Neural progenitor cell (in vitro differentiated cells): ENCODE data around the gene ESRRB.

ENCODE experiments used
- CTCF ChIP-seq: fragments of 200-600 bp; sonication (generic); IDR thresholded peaks from 2 replicates; pipeline ENCODE4 v1.5.1; 2017; ENCODE audit warnings: antibody characterized with exemption, mild to moderate bottlenecking
- EZH2phosphoT487 ChIP-seq: fragments of 200-600 bp; sonication (generic); IDR thresholded peaks from 2 replicates; pipeline ENCODE4 v1.6.1; 2017; ENCODE audit warnings: antibody characterized with exemption

DNA sequence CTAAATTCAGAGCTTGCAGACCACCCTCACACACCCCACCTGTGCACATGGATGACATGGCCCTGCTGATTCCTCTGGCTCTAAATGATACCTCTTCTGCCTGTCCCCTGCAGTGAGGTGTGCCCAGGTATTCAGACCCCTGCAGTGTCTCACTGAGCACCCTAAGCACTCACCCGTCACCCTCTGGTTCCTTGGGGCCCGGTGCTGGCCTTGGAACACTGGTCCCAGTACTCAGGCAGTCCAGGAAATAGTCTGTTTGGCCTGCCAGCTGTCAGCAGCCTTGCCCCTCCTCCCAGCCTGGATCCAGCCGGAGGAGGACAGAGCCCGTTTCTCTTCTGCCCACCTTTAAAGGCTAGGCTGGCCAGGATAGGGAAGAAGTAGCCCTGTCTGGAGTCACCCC lies 44.9 kb downstream of the ESRRB start:
- TF ChIP-seq CTCF (no peak), EZH2phosphoT487 (no peak)
